ENCODE measurements around the gene CAP2.

GRCh38 chr6:17470202-17470937, 77.0 kb downstream of the CAP2 start:
- TF ChIP-seq CTCF (IDR thresholded peaks at IDR 0.05; ENCODE audit: insufficient read depth, low read length) = no peak
- TF ChIP-seq POLR2AphosphoS5 (IDR thresholded peaks at IDR 0.05; ENCODE audit: low read depth) = no peak
- no peak for TF ChIP-seq SPI1 (IDR thresholded peaks at IDR 0.05; ENCODE audit: borderline replicate concordance, low read depth)

All from HL-60 (cell line).